H1 (cell line): Measurements from ENCODE around the gene RHEX. TPM values are rescaled to one million over a fixed set of nuclear protein-coding genes. Genes with fewer than 3 reads are reported as not detected.

ENCODE experiments used
- CTCF ChIP-seq, 3 experiments: IDR thresholded peaks; 1 replicate in 2 of 3; 2 replicates in 1 of 3; pipeline versions ENCODE4 v1.5.1 to v1.6.1; 2011; ENCODE audit warnings: low read length in 3 of 3, mild to moderate bottlenecking in 3 of 3, inconsistent platforms in 2 of 3, low read depth in 1 of 3, moderate library complexity in 1 of 3; ENCODE audit not compliant: insufficient read depth in 1 of 3; ENCODE audit errors: control extremely low read depth in 1 of 3
- polyA plus RNA-seq, 7 experiments: library from polyadenylated mRNA; depleted of rRNA in 3 of 7; stranded (reverse) in 5 of 7; unstranded in 2 of 7; fragments of >200 nt in 5 of 7; fragments of 200-250 nt in 2 of 7; gene quantifications; 1 replicate in 5 of 7; 2 replicates in 1 of 7; 4 replicates in 1 of 7; pipeline versions ENCODE4 v1.2.1 to v1.2.3, GENCODE V29; 2011 to 2013; ENCODE audit warnings: missing spikeins in 2 of 7, mixed read lengths in 2 of 7
- total RNA-seq: library from RNA; stranded (reverse); fragmentation: NEBNext Ultra II Directional; extraction: Animal tissue kit (Norgen Biotek cat#: 25700); gene quantifications from 2 replicates; pipeline ENCODE4 v1.2.1, GENCODE V29; 2021

The RHEX gene
- total and polyA plus RNA-seq, 2 of the 8 experiments (the other 6 are each of a cell fraction or from before 2014, with no cell fraction given) = not detected

GRCh38 chr1:206087091-206087490, 34.1 kb downstream of the RHEX start (continued):
- no peak for TF ChIP-seq CTCF (IDR thresholded peaks at IDR 0.05; ENCODE audit: control extremely low read depth in 1 of 3, insufficient read depth in 1 of 3, low read depth in 1 of 3, low read length in 3 of 3)
